Activated T-cell treated with anti-CD3 and anti-CD28 coated beads for 48 hours (primary cell): ENCODE results near the gene PPM1D.
"Not testable (repeated sequence)": the region's sequence is repeated elsewhere in the genome, so short reads cannot be mapped to it uniquely, and the experiment has no call there.

Source experiments
- DNase-seq: peaks from one replicate; pipeline ENCODE4 v3.0.0-alpha.2; 2020; ENCODE audit warnings: low read depth

PPM1D gene

DNA sequence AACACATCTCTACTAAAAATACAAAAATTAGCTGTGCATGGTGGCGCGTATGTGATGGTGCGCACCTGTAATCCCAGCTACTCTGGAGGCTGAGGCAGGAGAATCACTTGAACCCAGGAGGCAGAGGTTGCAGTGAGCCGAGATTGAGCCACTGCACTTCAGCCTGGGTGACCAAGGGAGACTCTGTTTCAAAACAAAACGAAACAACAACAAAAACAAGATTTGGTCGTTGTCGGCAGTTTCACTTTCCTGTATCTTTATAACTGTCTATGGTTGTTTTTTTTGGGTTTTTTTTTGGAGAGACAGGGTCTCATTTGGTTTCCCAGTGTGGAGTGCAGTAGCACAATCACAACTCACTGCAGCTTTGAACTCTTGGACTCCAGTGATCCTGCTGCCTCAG lies 68.7 kb downstream of the PPM1D start:
- DNase-seq: not testable (repeated sequence)

- DNase-seq: no peak
Observed at GRCh38 chr17:60671482-60671881, 71.5 kb downstream of the PPM1D start.

- DNase-seq: not testable (repeated sequence)
Observed at GRCh38 chr17:60674637-60675036, 74.6 kb downstream of the PPM1D start.

- no peak for DNase-seq
Observed at GRCh38 chr17:60675997-60676396, 76.0 kb downstream of the PPM1D start.

- no peak for DNase-seq
Observed at GRCh38 chr17:60676758-60677307, 76.8 kb downstream of the PPM1D start.

- DNase-seq: peak; percentile 92
Observed at GRCh38 chr17:60677308-60678117, 77.5 kb downstream of the PPM1D start, which contains the start of gene BCAS3. Gene BCAS3 (plus strand): TSS chr17:60677851.

- no peak for DNase-seq
Observed at GRCh38 chr17:60678118-60678444, 78.1 kb downstream of the PPM1D start.

- DNase-seq: no peak
Observed at GRCh38 chr17:60679287-60679686, 79.3 kb downstream of the PPM1D start.

GRCh38 chr17:60680754-60681153 lies 80.8 kb downstream of the PPM1D start:
- no peak for DNase-seq

DNA sequence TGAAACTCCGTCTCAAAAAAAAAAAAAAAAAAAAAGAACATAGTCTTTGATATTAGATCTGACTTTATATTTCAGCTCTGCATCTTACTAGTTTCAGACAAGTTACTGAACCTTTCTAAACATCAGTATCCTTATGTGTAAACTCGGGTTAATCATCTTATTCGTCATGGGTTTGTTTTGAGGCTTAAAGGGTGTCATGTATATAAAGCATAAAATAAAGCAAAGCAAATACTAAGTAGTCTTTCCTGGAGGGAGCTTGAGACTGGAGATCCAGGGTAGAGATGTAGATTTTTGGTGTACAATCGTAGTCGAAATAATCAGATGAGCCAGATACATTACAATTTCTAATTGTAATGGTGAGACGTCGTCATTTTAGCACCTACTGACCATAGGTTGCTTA lies 85.4 kb downstream of the PPM1D start:
- no peak for DNase-seq

DNA sequence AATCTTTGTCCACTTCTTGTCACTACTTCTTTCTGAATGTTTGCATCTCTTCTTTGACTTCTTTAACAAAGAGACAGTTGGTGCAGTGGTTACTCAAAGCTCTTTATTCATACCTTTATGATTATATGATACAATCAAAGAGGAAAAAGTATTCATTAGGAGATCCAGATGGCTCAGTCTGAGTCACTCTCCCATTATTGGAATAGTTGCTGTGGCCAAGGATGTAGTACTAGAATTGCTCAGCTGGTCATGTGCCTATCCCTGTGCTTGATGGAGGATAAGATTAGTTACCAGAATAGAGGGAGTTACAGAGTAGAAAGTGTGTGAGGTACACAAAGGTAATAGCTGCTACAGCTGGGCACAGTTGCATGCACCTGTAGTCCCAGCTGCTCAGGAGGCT lies 96.0 kb downstream of the PPM1D start:
- DNase-seq: no peak

DNA sequence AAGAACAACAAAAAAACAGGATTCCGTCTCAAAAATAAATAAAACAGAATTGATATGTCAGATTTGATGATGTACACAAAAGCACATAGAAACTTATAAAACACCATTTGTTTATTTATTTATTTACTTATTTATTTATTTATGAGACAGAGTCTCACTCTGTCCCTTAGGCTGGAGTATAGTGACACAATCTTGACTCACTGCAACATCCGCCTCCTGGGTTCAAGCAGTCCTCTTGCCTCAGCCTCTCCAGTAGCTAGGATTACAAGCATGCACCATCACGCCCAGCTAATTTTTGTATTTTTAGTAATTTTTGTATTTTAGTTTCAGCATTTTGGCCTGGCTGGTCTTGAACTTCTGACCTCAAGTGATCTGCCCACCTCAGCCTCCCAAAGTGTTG lies 99.1 kb downstream of the PPM1D start:
- DNase-seq: no peak

DNA sequence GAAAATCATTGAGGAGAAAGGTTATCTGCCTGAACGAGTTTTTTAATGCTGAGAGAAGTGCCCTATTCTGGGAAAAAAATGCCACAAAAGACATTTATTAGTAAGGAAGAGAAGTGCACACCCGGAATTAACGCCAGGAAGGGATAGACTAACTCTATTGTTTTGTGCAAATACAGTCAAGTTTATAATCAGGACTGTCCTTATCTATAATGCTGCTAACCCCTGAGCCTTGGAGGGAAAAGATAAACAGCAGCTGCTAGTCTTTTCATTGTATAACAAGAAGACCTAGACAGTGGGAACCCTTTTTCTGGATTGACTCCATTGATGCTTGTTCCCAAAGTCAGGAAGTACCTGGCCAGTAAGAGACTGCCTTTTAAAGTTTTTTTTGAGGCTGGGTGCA lies 104.2 kb downstream of the PPM1D start:
- DNase-seq: no peak

- no peak for DNase-seq
Observed at GRCh38 chr17:60712675-60713074, 112.7 kb downstream of the PPM1D start.

DNA sequence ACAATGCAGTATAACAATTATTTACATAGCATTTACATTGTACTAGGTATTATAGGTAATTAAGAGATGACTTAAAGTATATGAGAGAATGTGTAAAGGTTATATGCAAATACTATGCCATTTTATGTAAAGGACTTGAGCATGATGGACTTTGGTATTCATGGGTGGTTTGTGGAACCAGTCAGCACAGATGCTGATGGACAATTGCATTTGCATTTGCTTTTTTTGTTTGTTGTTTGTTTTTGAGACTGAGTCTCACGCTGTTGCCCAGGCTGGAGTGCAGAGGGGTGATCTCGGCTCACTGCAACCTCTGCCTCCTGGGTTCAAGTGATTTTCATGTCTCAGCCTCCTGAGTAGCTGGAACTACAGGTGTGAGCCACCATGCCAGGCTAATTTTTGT lies 113.6 kb downstream of the PPM1D start:
- no peak for DNase-seq
